K562 (cell line): ENCODE data around the gene IGF2BP3. TPM values are rescaled to one million over a fixed set of nuclear protein-coding genes. Genes with fewer than 3 reads are reported as not detected.

ENCODE experiments used
- ATAC-seq: fragments of 200-7000 bp; cut with Tn5 transposase; 3 replicates; pipeline ENCODE4 v1.9.1; 2020; ENCODE audit warnings: moderate library complexity
- BruUV-seq: library from RNA; stranded (reverse); fragments of 400-500 nt; replicated peaks from 2 replicates; lab custom pipeline; 2021; lab: Mats Ljungman, UMichigan
- CTCF ChIA-PET: fragments of 300-600 bp; formaldehyde crosslinking; extraction: SDS; loops from one replicate; lab custom pipeline; 2021; ENCODE audit warnings: low intra/inter-chr PET ratio; lab: Yijun Ruan, JAX
- POLR2A ChIA-PET: fragments of 300-600, 350-650 bp; sonication (Branson Sonifier 250); formaldehyde crosslinking; extraction: SDS; loops from one replicate; lab custom pipeline; 2021; ENCODE audit warnings: antibody characterized with exemption, inconsistent platforms; lab: Yijun Ruan, JAX
- DNase-seq, 4 experiments: peaks; one replicate each; pipeline versions ENCODE4 v3.0.0 to v3.0.0-alpha.2; 2011 to 2018; ENCODE audit warnings: low spot score in 3 of 4, mixed read lengths in 3 of 4; ENCODE audit errors: extremely low read depth in 1 of 4
- FAIRE-seq: peaks from 2 replicates; lab custom pipeline; 2011; peaks lifted over from hg19 to GRCh38; lab: Jason Lieb, UNC
- H2AFZ ChIP-seq: 2 replicates; pipeline ENCODE4 v1.6.0; 2011; ENCODE audit warnings: low read depth, low read length, control low read depth, inconsistent platforms
- H3K27ac ChIP-seq: fragments of 200-600 bp; 3 replicates; pipeline ENCODE4 v1.8.0; 2011; ENCODE audit warnings: low read depth, mild to moderate bottlenecking, control low read depth, inconsistent platforms, low read length, moderate library complexity, mixed read lengths; ENCODE audit errors: extremely low read depth
- H3K27me3 ChIP-seq, 2 experiments: fragments of 300-600 bp in 1 of 2; 2 replicates in 1 of 2; 3 replicates in 1 of 2; pipeline versions ENCODE4 v1.6.0 to v1.8.0; 2011; ENCODE audit warnings: inconsistent platforms in 2 of 2, low read length in 2 of 2, mild to moderate bottlenecking in 1 of 2, mixed read lengths in 1 of 2, moderate library complexity in 1 of 2; ENCODE audit not compliant: control insufficient read depth in 2 of 2, insufficient read depth in 2 of 2
- H3K36me3 ChIP-seq: fragments of 300-600 bp; 3 replicates; pipeline ENCODE4 v1.8.0; 2011; ENCODE audit warnings: mild to moderate bottlenecking, low read length, inconsistent platforms; ENCODE audit not compliant: control insufficient read depth, insufficient read depth
- H3K4me1 ChIP-seq, 2 experiments: fragments of 200-600 bp in 1 of 2; replicated peaks in 1 of 2; 2 replicates in 1 of 2; 3 replicates in 1 of 2; pipeline versions ENCODE4 v1.5.1 to v1.8.0; 2011; ENCODE audit warnings: inconsistent platforms in 2 of 2, low read length in 2 of 2, mild to moderate bottlenecking in 1 of 2, mixed read lengths in 1 of 2, moderate library complexity in 1 of 2; ENCODE audit not compliant: control insufficient read depth in 2 of 2, insufficient read depth in 2 of 2
- H3K4me2 ChIP-seq: 2 replicates; pipeline ENCODE4 v1.6.1; 2011; ENCODE audit warnings: low read length, control low read depth, inconsistent platforms, mixed read lengths; ENCODE audit not compliant: insufficient read depth
- H3K4me3 ChIP-seq: fragments of 200-600 bp; sonication (generic), shearing (Covaris generic); 2 replicates; pipeline ENCODE4 v1.5.1; 2016; ENCODE audit warnings: control low read depth, inconsistent platforms
- H3K79me2 ChIP-seq: fragments of 200-600 bp; 3 replicates; pipeline ENCODE4 v1.8.0; 2011; ENCODE audit warnings: low read length, inconsistent platforms; ENCODE audit not compliant: control insufficient read depth, insufficient read depth
- H3K9ac ChIP-seq, 2 experiments: 2 replicates each; pipeline versions ENCODE4 v1.6.0 to v1.6.1; 2011; ENCODE audit warnings: low read depth in 2 of 2, low read length in 2 of 2, control low read depth in 1 of 2, inconsistent platforms in 1 of 2, mild to moderate bottlenecking in 1 of 2, mixed read lengths in 1 of 2; ENCODE audit not compliant: insufficient read depth in 1 of 2
- H3K9me1 ChIP-seq: one replicate; pipeline ENCODE4 v1.6.0; 2011; ENCODE audit warnings: inconsistent platforms, mild to moderate bottlenecking, low read length, moderate library complexity; ENCODE audit not compliant: control insufficient read depth, insufficient read depth
- H3K9me3 ChIP-seq: replicated peaks from 2 replicates; pipeline ENCODE4 v1.5.1; 2011; ENCODE audit warnings: low read depth, low read length, inconsistent platforms; ENCODE audit not compliant: control insufficient read depth, insufficient read depth
- H4K20me1 ChIP-seq: replicated peaks from 2 replicates; pipeline ENCODE4 v1.6.1; 2011; ENCODE audit warnings: low read length, inconsistent platforms, mixed read lengths; ENCODE audit not compliant: control insufficient read depth, insufficient read depth
- ADNP ChIP-seq: fragments of 200-800 bp; sonication (Bioruptor generic); IDR thresholded peaks from 2 replicates; pipeline ENCODE4 v1.6.1; 2016; ENCODE audit warnings: missing genetic modification characterization, missing compliant biosample characterization
- CBFB ChIP-seq: sonication (generic); formaldehyde crosslinking; IDR thresholded peaks from 2 replicates; pipeline ENCODE4 v1.4.0; 2020; ENCODE audit warnings: mild to moderate bottlenecking, missing genetic modification reagents
- CC2D1A ChIP-seq: fragments of 450-650 bp; IDR thresholded peaks from 2 replicates; pipeline ENCODE4 v1.6.1; 2017; ENCODE audit warnings: mild to moderate bottlenecking
- GABPA ChIP-seq: fragments of 200-800 bp; sonication (Bioruptor generic); conservative IDR thresholded peaks from 2 replicates; pipeline ENCODE4 v1.6.1; 2016; ENCODE audit warnings: low read depth, missing genetic modification characterization, missing compliant biosample characterization
- POLR2AphosphoS5 ChIP-seq: IDR thresholded peaks from 2 replicates; pipeline ENCODE4 v1.6.1; 2011; ENCODE audit warnings: mild to moderate bottlenecking, low read depth, low read length, moderate library complexity; ENCODE audit not compliant: control insufficient read depth, insufficient read depth
- POLR2G ChIP-seq: fragments of 200-400 bp; formaldehyde crosslinking; IDR thresholded peaks from 2 replicates; pipeline ENCODE4 v1.6.1; 2017; ENCODE audit warnings: low read depth, mild to moderate bottlenecking, antibody characterized with exemption, low read length, moderate library complexity
- RBFOX2 ChIP-seq: fragments of 200-400 bp; formaldehyde crosslinking; IDR thresholded peaks from 2 replicates; pipeline ENCODE4 v1.6.1; 2017; ENCODE audit warnings: low read depth, mild to moderate bottlenecking, low read length, moderate library complexity
- RUNX1 ChIP-seq: sonication (generic); IDR thresholded peaks from 2 replicates; pipeline ENCODE4 v1.6.1; 2016; ENCODE audit warnings: antibody characterized with exemption, low read depth
- ZNF146 ChIP-seq: IDR thresholded peaks from one replicate; pipeline ENCODE4 v1.6.1; 2018; ENCODE audit warnings: missing compliant biosample characterization; ENCODE audit not compliant: unreplicated experiment
- WGBS: fragments of 100-300 bp; shearing (Covaris generic); methylation state at CpG from one replicate; pipeline ENCODE4 v1.1.6; 2016; ENCODE audit warnings: low coverage, mixed read lengths; ENCODE audit not compliant: insufficient coverage; ENCODE audit errors: missing lambda C conversion rate; 5-methylcytosine and 5-hydroxymethylcytosine counted together
- in situ Hi-C: fragments of 300-500 bp; cut with MboI; formaldehyde crosslinking; loops from 4 replicates; pipeline ENCODE4 v1.15.0; 2018; ENCODE audit warnings: inconsistent platforms, mixed read lengths
- intact Hi-C: fragments of 100-400 bp; cut with micrococcal nuclease; formaldehyde crosslinking; loops from 2 replicates; pipeline ENCODE4 v1.14.2; 2022
- polyA plus RNA-seq, 8 experiments: library from polyadenylated mRNA; depleted of rRNA in 4 of 8; stranded (reverse) in 5 of 8; unstranded in 3 of 8; fragments of >200 nt; fragmentation: Nextera tagmentation in 2 of 8; fragmentation: Illumina TruSeq in 1 of 8; extraction: Ambion mirVana in 2 of 8; extraction: Trizol in 1 of 8; gene quantifications; 2 replicates each; pipeline versions ENCODE4 v1.2.1 to v1.2.3, GENCODE V29; 2011 to 2014; ENCODE audit warnings: inconsistent platforms in 1 of 8, missing spikeins in 1 of 8
- total RNA-seq, 7 experiments: library from RNA; depleted of rRNA in 6 of 7; stranded (reverse); fragments of >200 nt in 6 of 7; fragmentation: Illumina TruSeq in 2 of 7; extraction: Trizol in 2 of 7; gene quantifications; 2 replicates each; pipeline versions ENCODE4 v1.2.1 to v1.2.3, GENCODE V29; 2011 to 2021; ENCODE audit warnings: low replicate concordance in 1 of 7
- TF ChIP-seq, protein P1 (sequence below), 3 experiments: fragments of 200-800 bp in 1 of 3; sonication (Bioruptor generic) in 1 of 3; sonication (generic) in 1 of 3; formaldehyde crosslinking in 1 of 3; IDR thresholded peaks; 2 replicates each; pipeline versions ENCODE4 v1.6.1 to v1.8.0; 2016 to 2022; ENCODE audit warnings: mild to moderate bottlenecking in 2 of 3, missing compliant biosample characterization in 2 of 3, missing genetic modification characterization in 2 of 3, missing genetic modification reagents in 1 of 3
- TF ChIP-seq, protein P2 (sequence below): sonication (generic); formaldehyde crosslinking; IDR thresholded peaks from 2 replicates; pipeline ENCODE4 v1.8.0; 2023; ENCODE audit warnings: mild to moderate bottlenecking, missing genetic modification reagents
- TF ChIP-seq, protein P3 (sequence below), 2 experiments: fragments of 450-650 bp; IDR thresholded peaks; 2 replicates each; pipeline ENCODE4 v1.6.1; 2018; ENCODE audit warnings: mild to moderate bottlenecking in 2 of 2, low read depth in 1 of 2; ENCODE audit not compliant: partially characterized antibody in 2 of 2

Gene IGF2BP3
- total and polyA plus RNA-seq, 9 of the 15 experiments (the other 6 are each of a cell fraction or from before 2014, with no cell fraction given): 8.4 to 88.1 (median 61.2) TPM

DNA sequence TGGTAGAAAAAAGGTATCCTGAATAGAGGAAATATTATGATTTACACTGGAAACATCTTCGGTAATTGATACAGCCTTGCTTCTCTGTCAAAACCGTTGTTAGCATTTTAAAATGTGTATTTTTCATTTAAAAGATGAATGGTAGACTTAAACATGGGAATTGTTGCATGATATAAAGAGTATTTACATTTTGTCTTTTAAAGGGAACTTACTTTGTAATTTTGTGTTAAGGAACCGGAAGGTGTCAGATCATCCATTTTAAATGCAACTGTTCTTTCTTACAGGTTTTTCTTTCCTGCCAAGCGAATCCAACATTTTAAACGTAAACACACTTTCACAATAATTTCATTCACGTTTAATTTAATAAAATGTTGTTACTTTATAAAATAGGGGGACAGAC lies 1.8 kb upstream of the IGF2BP3 start:
- 2% methylated on average over 6 of the region's 6 CpGs for WGBS
- Histone ChIP-seq H3K27me3 (no peaks in the 10 kb centered on the region), H2AFZ (no peak overlapping the region), H3K79me2 (peaks cover 83% of the 10 kb centered on the region), H3K27ac (peak overlapping the region; percentile 93; the same call in 2 of the 3 replicates), H3K4me1 (peaks cover 0 to 29% of the 10 kb centered on the region in 2 experiments; a peak in 3 of 5 replicates), H3K9me3 (no peaks in the 10 kb centered on the region), H3K9me1 (no peaks in the 10 kb centered on the region), H4K20me1 (no peaks in the 10 kb centered on the region; the same call in 1 of the 2 replicates), H3K36me3 (0 out of 3 replicates have a peak, but pooled peaks cover 2% of the 10 kb centered on the region), H3K4me3 (peak overlapping the region; percentile 66), H3K9ac (peak overlapping the region; percentile 74 to 94; a peak in 3 of 4 replicates), H3K4me2 (peak overlapping the region; percentile 42)
- in situ Hi-C loops (no loop called here), intact Hi-C loops (loop anchor here (5.0 kb wide), 3 partner anchors 115 to 770 kb away; partner anchors contain the start of gene MALSU1)
- CTCF ChIA-PET: no interaction called here
- BruUV-seq: no TSS peak
- ATAC-seq (no peak), DNase-seq (peak in 1 of 4 experiments; percentile 37), FAIRE-seq (peak; percentile 6)
- POLR2A ChIA-PET: interaction anchor here (1.0 to 3.1 kb wide), 6 partner anchors 9 to 57 kb away, joined by 3 to 12 read pairs (median 4); no protein-coding TSS in a partner anchor
- TF ChIP-seq RBFOX2 (peak; percentile 63; the same call in 1 of the 2 replicates), ZNF146 (CRISPR knock-in tag) (no peak), ADNP (0 out of 2 replicates have a peak, but pooled peaks have one; percentile 16), POLR2AphosphoS5 (peak; percentile 24; the same call in 1 of the 2 replicates), POLR2G (peak; percentile 28; the same call in 1 of the 2 replicates), CBFB (CRISPR knock-in tag) (no peak), CC2D1A (no peak), RUNX1 (no peak), GABPA (peak; percentile 50)
- TF ChIP-seq, protein P1, sequence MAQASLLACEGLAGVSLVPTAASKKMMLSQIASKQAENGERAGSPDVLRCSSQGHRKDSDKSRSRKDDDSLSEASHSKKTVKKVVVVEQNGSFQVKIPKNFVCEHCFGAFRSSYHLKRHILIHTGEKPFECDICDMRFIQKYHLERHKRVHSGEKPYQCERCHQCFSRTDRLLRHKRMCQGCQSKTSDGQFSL (CRISPR knock-in tag; IDR thresholded peaks at IDR 0.05): no peak
- TF ChIP-seq, protein P1 (tag; IDR thresholded peaks at IDR 0.05): no peak
- TF ChIP-seq, protein P2, sequence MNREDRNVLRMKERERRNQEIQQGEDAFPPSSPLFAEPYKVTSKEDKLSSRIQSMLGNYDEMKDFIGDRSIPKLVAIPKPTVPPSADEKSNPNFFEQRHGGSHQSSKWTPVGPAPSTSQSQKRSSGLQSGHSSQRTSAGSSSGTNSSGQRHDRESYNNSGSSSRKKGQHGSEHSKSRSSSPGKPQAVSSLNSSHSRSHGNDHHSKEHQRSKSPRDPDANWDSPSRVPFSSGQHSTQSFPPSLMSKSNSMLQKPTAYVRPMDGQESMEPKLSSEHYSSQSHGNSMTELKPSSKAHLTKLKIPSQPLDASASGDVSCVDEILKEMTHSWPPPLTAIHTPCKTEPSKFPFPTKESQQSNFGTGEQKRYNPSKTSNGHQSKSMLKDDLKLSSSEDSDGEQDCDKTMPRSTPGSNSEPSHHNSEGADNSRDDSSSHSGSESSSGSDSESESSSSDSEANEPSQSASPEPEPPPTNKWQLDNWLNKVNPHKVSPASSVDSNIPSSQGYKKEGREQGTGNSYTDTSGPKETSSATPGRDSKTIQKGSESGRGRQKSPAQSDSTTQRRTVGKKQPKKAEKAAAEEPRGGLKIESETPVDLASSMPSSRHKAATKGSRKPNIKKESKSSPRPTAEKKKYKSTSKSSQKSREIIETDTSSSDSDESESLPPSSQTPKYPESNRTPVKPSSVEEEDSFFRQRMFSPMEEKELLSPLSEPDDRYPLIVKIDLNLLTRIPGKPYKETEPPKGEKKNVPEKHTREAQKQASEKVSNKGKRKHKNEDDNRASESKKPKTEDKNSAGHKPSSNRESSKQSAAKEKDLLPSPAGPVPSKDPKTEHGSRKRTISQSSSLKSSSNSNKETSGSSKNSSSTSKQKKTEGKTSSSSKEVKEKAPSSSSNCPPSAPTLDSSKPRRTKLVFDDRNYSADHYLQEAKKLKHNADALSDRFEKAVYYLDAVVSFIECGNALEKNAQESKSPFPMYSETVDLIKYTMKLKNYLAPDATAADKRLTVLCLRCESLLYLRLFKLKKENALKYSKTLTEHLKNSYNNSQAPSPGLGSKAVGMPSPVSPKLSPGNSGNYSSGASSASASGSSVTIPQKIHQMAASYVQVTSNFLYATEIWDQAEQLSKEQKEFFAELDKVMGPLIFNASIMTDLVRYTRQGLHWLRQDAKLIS (CRISPR knock-in tag): no peak
- TF ChIP-seq, protein P3, sequence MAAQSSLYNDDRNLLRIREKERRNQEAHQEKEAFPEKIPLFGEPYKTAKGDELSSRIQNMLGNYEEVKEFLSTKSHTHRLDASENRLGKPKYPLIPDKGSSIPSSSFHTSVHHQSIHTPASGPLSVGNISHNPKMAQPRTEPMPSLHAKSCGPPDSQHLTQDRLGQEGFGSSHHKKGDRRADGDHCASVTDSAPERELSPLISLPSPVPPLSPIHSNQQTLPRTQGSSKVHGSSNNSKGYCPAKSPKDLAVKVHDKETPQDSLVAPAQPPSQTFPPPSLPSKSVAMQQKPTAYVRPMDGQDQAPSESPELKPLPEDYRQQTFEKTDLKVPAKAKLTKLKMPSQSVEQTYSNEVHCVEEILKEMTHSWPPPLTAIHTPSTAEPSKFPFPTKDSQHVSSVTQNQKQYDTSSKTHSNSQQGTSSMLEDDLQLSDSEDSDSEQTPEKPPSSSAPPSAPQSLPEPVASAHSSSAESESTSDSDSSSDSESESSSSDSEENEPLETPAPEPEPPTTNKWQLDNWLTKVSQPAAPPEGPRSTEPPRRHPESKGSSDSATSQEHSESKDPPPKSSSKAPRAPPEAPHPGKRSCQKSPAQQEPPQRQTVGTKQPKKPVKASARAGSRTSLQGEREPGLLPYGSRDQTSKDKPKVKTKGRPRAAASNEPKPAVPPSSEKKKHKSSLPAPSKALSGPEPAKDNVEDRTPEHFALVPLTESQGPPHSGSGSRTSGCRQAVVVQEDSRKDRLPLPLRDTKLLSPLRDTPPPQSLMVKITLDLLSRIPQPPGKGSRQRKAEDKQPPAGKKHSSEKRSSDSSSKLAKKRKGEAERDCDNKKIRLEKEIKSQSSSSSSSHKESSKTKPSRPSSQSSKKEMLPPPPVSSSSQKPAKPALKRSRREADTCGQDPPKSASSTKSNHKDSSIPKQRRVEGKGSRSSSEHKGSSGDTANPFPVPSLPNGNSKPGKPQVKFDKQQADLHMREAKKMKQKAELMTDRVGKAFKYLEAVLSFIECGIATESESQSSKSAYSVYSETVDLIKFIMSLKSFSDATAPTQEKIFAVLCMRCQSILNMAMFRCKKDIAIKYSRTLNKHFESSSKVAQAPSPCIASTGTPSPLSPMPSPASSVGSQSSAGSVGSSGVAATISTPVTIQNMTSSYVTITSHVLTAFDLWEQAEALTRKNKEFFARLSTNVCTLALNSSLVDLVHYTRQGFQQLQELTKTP (IDR thresholded peaks at IDR 0.05; ENCODE audit: low read depth in 1 of 2, partially characterized antibody in 2 of 2): peak in 1 of 2 experiments; percentile 0
